ENCODE results near the gene MYO10. TPM values are rescaled to one million over a fixed set of nuclear protein-coding genes. Genes with fewer than 3 reads are reported as not detected.

MYO10 gene
- total and polyA plus RNA-seq, 2 of the 8 experiments (the other 6 are each of a cell fraction or from before 2014, with no cell fraction given), result 21.5 to 107 TPM

DNA sequence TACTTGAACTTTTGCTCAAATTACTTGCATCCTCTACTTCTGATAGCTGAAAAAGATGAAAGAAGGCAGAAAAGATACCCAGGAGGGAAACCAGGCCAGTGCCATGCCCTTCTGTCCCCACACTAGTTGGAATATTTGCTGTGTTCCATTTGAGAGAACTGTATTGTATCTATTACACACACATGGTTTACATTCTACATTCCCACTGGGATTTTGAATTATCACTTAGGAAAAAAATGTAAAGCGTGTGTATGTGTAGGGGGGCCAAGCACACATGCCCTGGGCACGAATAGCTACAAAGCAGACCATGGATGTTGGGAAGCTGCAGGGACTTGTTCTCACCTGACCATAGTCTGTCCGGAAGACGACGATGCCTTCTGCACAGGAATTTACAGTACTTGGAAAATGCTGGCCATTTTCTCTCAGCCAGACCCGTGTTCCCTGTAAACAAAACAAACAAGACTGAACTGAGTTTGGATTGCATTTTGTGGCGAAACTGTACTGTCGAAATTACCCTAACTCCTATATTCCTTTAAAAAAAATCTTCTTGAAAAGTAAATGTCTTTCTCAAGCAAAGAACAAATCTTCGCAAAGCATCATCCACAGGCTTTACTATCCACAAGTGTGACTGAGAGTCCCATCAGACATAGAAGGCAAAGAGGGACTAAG, 58.7 kb downstream of the MYO10 start:
- Histone ChIP-seq H2BK12ac (ENCODE audit: low read depth, low read length) (no peak overlapping the region), H3K79me1 (ENCODE audit: low read depth, low read length) (no peaks in the 10 kb centered on the region), H3K4me1 (replicated peaks in 1 of 4; ENCODE audit: control insufficient read depth in 3 of 4, insufficient read depth in 4 of 4, low read length in 3 of 4) (no peaks in the 10 kb centered on the region), H3K27me3 (replicated peaks in 1 of 4; ENCODE audit: control insufficient read depth in 3 of 4, extremely low read depth in 1 of 4, insufficient read depth in 3 of 4, low read length in 3 of 4) (no peaks in the 10 kb centered on the region), H3K56ac (replicated peaks; ENCODE audit: insufficient read length, low read depth, low read length) (no peak overlapping the region), H3K4me2 (ENCODE audit: insufficient read depth in 1 of 2, low read depth in 2 of 2, low read length in 2 of 2) (no peak overlapping the region), H2AK5ac (ENCODE audit: low read depth, low read length) (no peak overlapping the region), H3K79me2 (ENCODE audit: control insufficient read depth in 1 of 2, insufficient read depth in 2 of 2, low read length in 2 of 2) (peaks cover 0 to 41% of the 10 kb centered on the region in 2 experiments; a peak in 3 of 4 replicates), H3K9ac (replicated peaks in 1 of 4; ENCODE audit: extremely low read depth in 1 of 4, low read depth in 3 of 4, low read length in 3 of 4) (no peak overlapping the region), H2BK20ac (ENCODE audit: low read length) (no peak overlapping the region; the same call in 1 of the 2 replicates), H3K14ac (ENCODE audit: insufficient read length) (no peak overlapping the region), H3K4ac (replicated peaks; ENCODE audit: insufficient read length, low read depth, low read length) (no peak overlapping the region), H4K20me1 (replicated peaks in 1 of 2; ENCODE audit: control insufficient read depth in 1 of 2, insufficient read depth in 2 of 2, low read length in 2 of 2) (no peaks in the 10 kb centered on the region), H3K23ac (ENCODE audit: insufficient read length) (no peak overlapping the region), H4K5ac (ENCODE audit: insufficient read length, low read depth, low read length) (no peak overlapping the region), H2BK5ac (ENCODE audit: low read depth, low read length) (no peak overlapping the region), H3K27ac (ENCODE audit: low read depth, low read length) (no peak overlapping the region), H2BK120ac (replicated peaks; ENCODE audit: low read depth, low read length) (no peak overlapping the region), H4K91ac (replicated peaks; ENCODE audit: insufficient read length, low read length) (no peak overlapping the region), H3K9me3 (ENCODE audit: insufficient read depth in 2 of 2, low read depth in 1 of 2, low read length in 1 of 2) (peaks cover 10 to 12% of the 10 kb centered on the region in 2 experiments; a peak in 2 of 4 replicates), H2BK15ac (ENCODE audit: low read length) (no peak overlapping the region), H3K18ac (ENCODE audit: extremely low read depth, low read length) (no peak overlapping the region), H4K8ac (ENCODE audit: extremely low read depth, insufficient read depth, low read length) (no peak overlapping the region), H2AFZ (ENCODE audit: low read length) (no peak overlapping the region), H3K23me2 (ENCODE audit: low read depth, low read length) (no peaks in the 10 kb centered on the region), H3K36me3 (ENCODE audit: control insufficient read depth in 2 of 4, insufficient read depth in 4 of 4, low read length in 3 of 4) (peaks cover 0 to 23% (median 6%) of the 10 kb centered on the region in 4 experiments; a peak in 3 of 8 replicates), H3K4me3 (ENCODE audit: extremely low read depth in 1 of 4, insufficient read depth in 2 of 4, low read depth in 3 of 4, low read length in 4 of 4) (no peak overlapping the region)
- POLR2A ChIA-PET (ENCODE audit: partially characterized antibody), result interaction anchor here (1.5 kb wide), 1 partner anchor 10 kb away, joined by 3 read pairs; no protein-coding TSS in a partner anchor
- DNase-seq (ENCODE audit: low read depth in 1 of 2, low spot score in 2 of 2) (no peak), FAIRE-seq (no peak)
- CTCF ChIA-PET (ENCODE audit: partially characterized antibody), result interaction anchor here (2.4 kb wide), 1 partner anchor 255 kb away, joined by 6 read pairs; no protein-coding TSS in a partner anchor
- no peak for TF ChIP-seq GABPA (IDR thresholded peaks at IDR 0.05; ENCODE audit: borderline replicate concordance, insufficient read depth, low read length)
- no peak for TF ChIP-seq TAF1 (IDR thresholded peaks at IDR 0.05; ENCODE audit: low read depth, low read length)
- no peak for TF ChIP-seq BACH1 (IDR thresholded peaks at IDR 0.05; ENCODE audit: low read length)
- no peak for TF ChIP-seq ASH2L (IDR thresholded peaks at IDR 0.05; ENCODE audit: low read length)
- no peak for TF ChIP-seq CEBPB (IDR thresholded peaks at IDR 0.05; ENCODE audit: low read depth, low read length)
- TF ChIP-seq KDM1A (IDR thresholded peaks at IDR 0.05; ENCODE audit: borderline replicate concordance, low read length), result no peak
- TF ChIP-seq EGR1 (IDR thresholded peaks at IDR 0.05; ENCODE audit: borderline replicate concordance, low read depth, low read length), result no peak
- no peak for TF ChIP-seq RNF2 (IDR thresholded peaks at IDR 0.05; ENCODE audit: borderline replicate concordance, low read depth, low read length, missing control alignments, poor library complexity, severe bottlenecking)
- TF ChIP-seq TEAD4 (IDR thresholded peaks at IDR 0.05; ENCODE audit: low read depth, low read length), result no peak
- no peak for TF ChIP-seq CREB1 (IDR thresholded peaks at IDR 0.05)
- no peak for TF ChIP-seq SP2 (IDR thresholded peaks at IDR 0.05; ENCODE audit: low read length)
- TF ChIP-seq CHD1 (IDR thresholded peaks at IDR 0.05; ENCODE audit: low read depth, low read length), result no peak
- TF ChIP-seq SRF (IDR thresholded peaks at IDR 0.05; ENCODE audit: low read depth, low read length), result no peak
- no peak for TF ChIP-seq SIN3A (conservative IDR thresholded peaks at IDR 0.05 in 1 of 2, IDR thresholded peaks at IDR 0.05 in 1 of 2; ENCODE audit: low read depth in 1 of 2, low read length in 2 of 2)
- WGBS, 2 experiments (ENCODE audit: extremely low coverage in 1 of 2, insufficient coverage in 1 of 2, insufficient read length in 1 of 2, insufficient replicate concordance in 2 of 2, low coverage in 1 of 2, low lambda C conversion rate in 2 of 2, missing lambda C conversion rate in 1 of 2), result 93% methylated on average over 9 of the region's 9 CpGs; no CpG with 5 or more reads in 1 of the 2 experiments
